SK-N-SH treated with all-trans-retinoic acid at 6 μM for 48 hours (cell line): Measurements from ENCODE around the gene LURAP1L.

Source experiments
- ATAC-seq: fragments of 200-7000 bp; cut with Tn5 transposase; 3 replicates; pipeline ENCODE4 v1.9.1; 2020; ENCODE audit warnings: mild to moderate bottlenecking, moderate library complexity
- ARNTL ChIP-seq: fragments of 450-650 bp; formaldehyde crosslinking; IDR thresholded peaks from 2 replicates; pipeline ENCODE4 v1.5.0; 2020; ENCODE audit warnings: low read depth, mild to moderate bottlenecking, moderate library complexity, borderline replicate concordance
- BACH2 ChIP-seq: fragments of 250-450 bp; sonication (Bioruptor Pico); IDR thresholded peaks from 2 replicates; pipeline ENCODE4 v1.9.0; 2021; ENCODE audit warnings: mild to moderate bottlenecking, borderline replicate concordance
- CREB5 ChIP-seq: fragments of 250-450 bp; sonication (Bioruptor Pico); IDR thresholded peaks from 2 replicates; pipeline ENCODE4 v1.5.1; 2020; ENCODE audit warnings: low read depth, mild to moderate bottlenecking, moderate library complexity
- CSDC2 ChIP-seq: fragments of 250-450 bp; sonication (Bioruptor Pico); IDR thresholded peaks from 2 replicates; pipeline ENCODE4 v1.5.0; 2020; ENCODE audit warnings: mild to moderate bottlenecking, moderate library complexity
- CSRNP3 ChIP-seq: fragments of 250-450 bp; sonication (Bioruptor Pico); IDR thresholded peaks from 2 replicates; pipeline ENCODE4 v1.5.1; 2021; ENCODE audit warnings: mild to moderate bottlenecking, moderate library complexity
- ESRRG ChIP-seq: fragments of 250-450 bp; sonication (Bioruptor Pico); IDR thresholded peaks from 2 replicates; pipeline ENCODE4 v1.6.1; 2021; ENCODE audit warnings: mild to moderate bottlenecking
- GLIS3 ChIP-seq: fragments of 250-450 bp; sonication (Bioruptor Pico); IDR thresholded peaks from 2 replicates; pipeline ENCODE4 v1.5.0; 2020; ENCODE audit warnings: mild to moderate bottlenecking, moderate library complexity
- ISL1 ChIP-seq: fragments of 250-450 bp; sonication (Bioruptor Pico); IDR thresholded peaks from 2 replicates; pipeline ENCODE4 v2.1.2; 2022; ENCODE audit warnings: mild to moderate bottlenecking, moderate library complexity
- PPARA ChIP-seq: fragments of 250-450 bp; sonication (Bioruptor Pico); IDR thresholded peaks from 2 replicates; pipeline ENCODE4 v1.5.0; 2020; ENCODE audit warnings: mild to moderate bottlenecking, borderline replicate concordance
- RARB ChIP-seq: fragments of 250-450 bp; sonication (Bioruptor Pico); IDR thresholded peaks from 2 replicates; pipeline ENCODE4 v1.8.0; 2021; ENCODE audit warnings: mild to moderate bottlenecking, moderate library complexity
- TCF4 ChIP-seq: fragments of 250-450 bp; sonication (Bioruptor Pico); IDR thresholded peaks from 2 replicates; pipeline ENCODE4 v1.8.0; 2021; ENCODE audit warnings: mild to moderate bottlenecking, moderate library complexity, borderline replicate concordance
- TSHZ2 ChIP-seq: fragments of 250-450 bp; sonication (Bioruptor Pico); IDR thresholded peaks from 2 replicates; pipeline ENCODE4 v1.5.0; 2020; ENCODE audit warnings: mild to moderate bottlenecking, moderate library complexity
- ZC3H10 ChIP-seq: fragments of 250-450 bp; sonication (Bioruptor Pico); IDR thresholded peaks from 2 replicates; pipeline ENCODE4 v1.5.1; 2021; ENCODE audit warnings: mild to moderate bottlenecking, moderate library complexity
- ZFP3 ChIP-seq: fragments of 250-450 bp; sonication (Bioruptor Pico); IDR thresholded peaks from 2 replicates; pipeline ENCODE4 v1.5.0; 2020; ENCODE audit warnings: mild to moderate bottlenecking, moderate library complexity
- ZFP30 ChIP-seq: fragments of 450-650 bp; formaldehyde crosslinking; IDR thresholded peaks from 2 replicates; pipeline ENCODE4 v1.5.0; 2022; ENCODE audit warnings: mild to moderate bottlenecking, moderate library complexity
- ZNF565 ChIP-seq: fragments of 450-650 bp; formaldehyde crosslinking; conservative IDR thresholded peaks from 2 replicates; pipeline ENCODE4 v1.5.0; 2020; ENCODE audit warnings: low read depth, mild to moderate bottlenecking, moderate library complexity
- ZNF70 ChIP-seq: fragments of 450-650 bp; formaldehyde crosslinking; IDR thresholded peaks from 2 replicates; pipeline ENCODE4 v1.5.0; 2020; ENCODE audit warnings: mild to moderate bottlenecking, moderate library complexity
- ZNF8 ChIP-seq: fragments of 450-650 bp; formaldehyde crosslinking; IDR thresholded peaks from 2 replicates; pipeline ENCODE4 v1.5.0; 2020; ENCODE audit warnings: mild to moderate bottlenecking, moderate library complexity

Gene LURAP1L

GRCh38 chr9:12773562-12773961 is 1.3 kb upstream of the LURAP1L start:
- no peak for ATAC-seq
- TF ChIP-seq ZFP30 (CRISPR knock-in tag) = no peak
- no peak for TF ChIP-seq GLIS3 (CRISPR knock-in tag)
- TF ChIP-seq ZC3H10 (CRISPR knock-in tag) = no peak
- no peak for TF ChIP-seq ESRRG (CRISPR knock-in tag)
- no peak for TF ChIP-seq BACH2
- TF ChIP-seq ZNF565 (CRISPR knock-in tag) = no peak
- TF ChIP-seq CREB5 (CRISPR knock-in tag) = no peak
- no peak for TF ChIP-seq TSHZ2 (CRISPR knock-in tag)
- TF ChIP-seq CSDC2 = no peak
- TF ChIP-seq ZNF8 (CRISPR knock-in tag) = no peak
- no peak for TF ChIP-seq ZNF70 (CRISPR knock-in tag)

- peak; percentile 94 for ATAC-seq
- TF ChIP-seq ZFP3 (CRISPR knock-in tag) (no peak), ZNF8 (CRISPR knock-in tag) (peak; percentile 43; the same call in 1 of the 2 replicates)
Observed at GRCh38 chr9:12775679-12776512, 1.1 kb downstream of the LURAP1L start.

- TF ChIP-seq ARNTL (CRISPR knock-in tag) = no peak
- peak; percentile 36; the same call in 1 of the 2 replicates for TF ChIP-seq TCF4 (CRISPR knock-in tag)
- TF ChIP-seq RARB (CRISPR knock-in tag) = no peak
- no peak for TF ChIP-seq CSDC2
- TF ChIP-seq ZFP30 (CRISPR knock-in tag) = no peak
- ATAC-seq = peak; percentile 28
Observed at GRCh38 chr9:12776513-12777055, 1.8 kb downstream of the LURAP1L start.

- TF ChIP-seq ISL1 (CRISPR knock-in tag) (peak; percentile 87), PPARA (no peak), CSRNP3 (0 out of 2 replicates have a peak, but pooled peaks have one; percentile 59), CREB5 (CRISPR knock-in tag) (0 out of 2 replicates have a peak, but pooled peaks have one; percentile 15), ARNTL (CRISPR knock-in tag) (no peak)
- ATAC-seq = no peak
Observed at GRCh38 chr9:12777121-12778022, 2.6 kb downstream of the LURAP1L start.
